Measurements from ENCODE around the gene SLC23A1.
"Not testable (repeated sequence)": the region's sequence is repeated elsewhere in the genome, so short reads cannot be mapped to it uniquely, and the experiment has no call there.

The SLC23A1 gene

GRCh38 chr5:139389701-139390638, 6.9 kb upstream of the SLC23A1 start, which contains the start of gene MZB1:
Gene MZB1 (minus strand): TSS chr5:139389913. CDS start chr5:139389856, 57 bp downstream.
- DNase-seq (ENCODE audit: low read depth), result no peak

DNA sequence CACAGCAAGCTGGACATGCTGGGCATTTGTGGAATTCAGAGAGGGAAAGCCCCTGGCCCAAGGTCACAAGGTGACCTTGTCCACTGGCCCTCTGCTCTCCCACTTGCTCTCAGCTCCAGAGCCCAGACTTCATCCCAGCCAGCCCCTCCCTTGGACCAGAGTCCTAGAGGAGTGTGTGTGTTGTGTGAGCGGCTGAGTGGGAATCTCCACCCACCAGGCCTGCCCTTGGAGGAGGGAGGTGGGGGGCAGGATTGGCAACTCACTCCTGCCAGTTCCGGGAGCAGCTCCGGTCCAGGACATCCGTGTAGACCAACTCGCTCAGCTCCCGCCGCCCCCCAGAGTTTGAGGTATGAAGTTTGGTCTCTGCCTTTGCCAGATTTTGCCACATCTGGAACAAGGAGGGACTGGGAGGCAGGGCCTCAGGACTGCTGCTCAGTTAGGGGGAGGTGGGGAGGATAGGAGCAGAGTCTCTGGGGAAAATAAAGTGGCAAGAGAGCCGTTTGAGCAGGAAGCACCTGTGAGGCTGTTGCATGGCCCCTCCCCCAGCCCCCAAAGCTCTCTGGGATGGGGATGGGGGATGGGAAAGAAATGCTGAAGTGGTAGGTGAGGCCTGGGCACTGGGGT, 5.2 kb upstream of the SLC23A1 start:
- DNase-seq (ENCODE audit: low read depth), result peak; percentile 59

GRCh38 chr5:139387611-139388197, 4.6 kb upstream of the SLC23A1 start:
- DNase-seq (ENCODE audit: low read depth), result no peak

- DNase-seq (ENCODE audit: low read depth), result not testable (repeated sequence)
Measured at GRCh38 chr5:139386956-139387355, 3.9 kb upstream of the SLC23A1 start.

DNA sequence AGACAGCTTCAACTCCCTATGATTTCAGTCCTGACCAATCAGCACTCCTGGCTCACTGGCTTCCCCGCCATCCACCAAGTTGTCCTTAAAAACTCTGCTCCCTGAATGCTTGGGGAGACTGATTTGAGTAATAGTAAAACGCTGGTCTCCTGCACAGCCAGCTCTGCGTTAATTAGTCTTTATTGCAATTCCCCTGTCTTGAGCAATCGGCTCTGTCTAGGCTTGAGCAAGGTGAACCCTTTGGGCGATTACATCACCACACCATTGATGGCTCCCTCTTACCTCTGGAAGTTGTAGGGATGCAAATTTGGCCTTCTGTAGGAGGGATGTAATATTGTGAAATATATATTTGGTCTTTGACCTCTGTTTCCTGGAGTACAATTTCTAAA, 2.9 kb upstream of the SLC23A1 start:
- DNase-seq (ENCODE audit: low read depth), result no peak

GRCh38 chr5:139385061-139386049, 2.3 kb upstream of the SLC23A1 start:
- peak; percentile 34 for DNase-seq (ENCODE audit: low read depth)

DNA sequence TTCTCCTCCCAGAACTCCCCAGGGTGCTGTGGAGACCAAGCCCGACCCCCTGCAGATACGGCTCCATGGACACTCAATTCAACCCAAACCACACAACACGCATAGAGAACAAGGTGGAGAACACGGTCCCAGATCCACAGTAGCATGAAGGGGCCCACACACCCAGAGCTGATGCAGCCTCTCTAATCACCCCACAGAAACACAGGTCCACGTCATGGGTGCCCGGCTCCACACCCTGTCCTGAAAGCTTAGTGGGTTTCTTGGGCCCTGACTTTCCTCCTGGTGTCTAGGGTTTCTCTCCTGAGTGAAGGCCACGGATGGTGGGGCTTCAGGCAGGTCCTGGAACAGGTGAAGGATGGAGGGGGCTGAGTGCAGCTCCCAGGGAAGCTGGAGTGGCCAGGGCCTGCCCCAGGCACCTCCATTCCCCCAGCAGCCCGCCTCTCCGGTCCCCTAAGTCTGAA, 1.5 kb upstream of the SLC23A1 start:
- DNase-seq (ENCODE audit: low read depth), result no peak

GRCh38 chr5:139383993-139384590, 995 bp upstream of the SLC23A1 start:
- no peak for DNase-seq (ENCODE audit: low read depth)

DNA sequence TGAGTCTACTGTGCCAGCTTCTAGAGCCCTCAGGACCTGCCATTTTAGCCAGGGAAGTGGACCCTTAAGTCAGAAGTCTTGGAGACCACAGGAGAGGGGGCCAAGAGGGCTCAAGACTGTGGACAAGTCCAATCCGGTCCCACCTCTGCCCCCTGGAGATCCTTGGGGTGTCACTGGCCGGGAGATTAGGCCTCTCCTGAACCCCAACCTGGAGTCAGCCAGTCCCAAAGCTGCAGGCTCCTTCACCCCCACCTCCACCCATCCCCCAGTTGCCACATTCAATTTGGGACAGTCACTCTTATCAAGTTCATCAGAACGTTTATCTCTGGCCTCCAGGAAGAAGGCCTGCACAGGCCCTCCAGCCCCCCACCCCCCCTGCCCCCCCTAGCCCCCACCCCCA, 290 bp downstream of the SLC23A1 start:
- DNase-seq (ENCODE audit: low read depth), result no peak

GRCh38 chr5:139381837-139382761, 998 bp downstream of the SLC23A1 start:
- DNase-seq (ENCODE audit: low read depth), result no peak

GRCh38 chr5:139379626-139380449, 3.3 kb downstream of the SLC23A1 start:
- DNase-seq (ENCODE audit: low read depth), result no peak

DNA sequence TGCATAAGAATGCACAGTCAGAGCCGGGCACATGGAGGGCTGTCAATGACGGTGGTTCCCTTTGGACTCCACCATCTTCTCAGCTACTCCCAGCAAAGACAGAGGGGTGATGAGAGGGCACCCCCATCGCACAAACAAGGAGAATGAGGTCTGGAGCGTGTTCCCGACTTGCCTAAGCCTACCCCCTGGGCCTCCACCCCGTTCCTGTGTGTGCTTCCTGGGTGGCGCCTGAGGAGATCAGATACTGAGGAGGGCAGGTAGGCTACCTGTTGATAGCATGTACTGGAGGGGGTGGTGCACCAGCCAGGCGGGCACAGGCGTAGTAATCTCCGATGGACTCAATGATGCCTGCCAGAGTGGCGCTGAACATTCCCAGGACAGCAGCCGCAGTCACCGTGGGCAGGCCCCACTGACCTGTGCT, 4.1 kb downstream of the SLC23A1 start:
- DNase-seq (ENCODE audit: low read depth), result no peak

GRCh38 chr5:139378101-139378825, 4.8 kb downstream of the SLC23A1 start:
- no peak for DNase-seq (ENCODE audit: low read depth)

GRCh38 chr5:139377226-139377625, 5.9 kb downstream of the SLC23A1 start:
- no peak for DNase-seq (ENCODE audit: low read depth)

DNA sequence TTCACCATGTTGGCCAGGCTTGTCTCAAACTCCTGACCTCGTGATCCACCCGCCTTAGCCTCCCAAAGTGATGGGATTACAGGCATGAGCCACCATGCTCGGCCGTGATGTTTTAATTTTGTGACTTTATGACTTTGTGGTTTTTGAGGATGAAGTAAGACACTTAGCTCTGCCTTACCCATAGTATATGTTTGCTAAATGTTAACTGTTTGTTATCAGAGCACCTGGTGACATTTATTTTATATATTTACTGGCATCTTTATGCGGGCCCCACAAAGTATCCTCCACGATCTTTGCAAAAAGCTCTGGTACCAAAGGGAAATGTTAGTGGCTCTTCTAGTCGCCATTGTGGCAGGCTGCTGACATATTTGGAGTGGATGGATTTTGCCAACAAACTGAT, 6.7 kb downstream of the SLC23A1 start:
- no peak for DNase-seq (ENCODE audit: low read depth)

DNA sequence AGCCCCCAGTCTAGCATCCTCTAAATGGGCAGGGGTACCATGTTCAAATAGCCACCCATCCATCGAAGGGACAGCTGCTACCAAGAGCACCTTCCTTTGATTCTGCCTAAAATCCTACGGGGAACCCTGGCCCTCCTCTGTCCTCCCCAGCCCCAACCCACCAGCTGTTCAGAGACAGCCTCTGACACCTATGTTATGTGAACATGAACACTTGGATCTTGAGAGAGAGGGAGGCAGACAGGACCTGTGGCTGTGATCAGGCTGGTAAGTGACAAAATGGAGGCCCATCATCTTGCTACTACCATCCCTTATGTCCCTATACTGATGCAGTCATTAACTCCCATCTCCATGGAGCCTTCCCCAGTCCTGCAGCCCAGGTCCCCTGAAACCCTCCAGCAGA, 8.2 kb downstream of the SLC23A1 start:
- DNase-seq (ENCODE audit: low read depth), result no peak

DNA sequence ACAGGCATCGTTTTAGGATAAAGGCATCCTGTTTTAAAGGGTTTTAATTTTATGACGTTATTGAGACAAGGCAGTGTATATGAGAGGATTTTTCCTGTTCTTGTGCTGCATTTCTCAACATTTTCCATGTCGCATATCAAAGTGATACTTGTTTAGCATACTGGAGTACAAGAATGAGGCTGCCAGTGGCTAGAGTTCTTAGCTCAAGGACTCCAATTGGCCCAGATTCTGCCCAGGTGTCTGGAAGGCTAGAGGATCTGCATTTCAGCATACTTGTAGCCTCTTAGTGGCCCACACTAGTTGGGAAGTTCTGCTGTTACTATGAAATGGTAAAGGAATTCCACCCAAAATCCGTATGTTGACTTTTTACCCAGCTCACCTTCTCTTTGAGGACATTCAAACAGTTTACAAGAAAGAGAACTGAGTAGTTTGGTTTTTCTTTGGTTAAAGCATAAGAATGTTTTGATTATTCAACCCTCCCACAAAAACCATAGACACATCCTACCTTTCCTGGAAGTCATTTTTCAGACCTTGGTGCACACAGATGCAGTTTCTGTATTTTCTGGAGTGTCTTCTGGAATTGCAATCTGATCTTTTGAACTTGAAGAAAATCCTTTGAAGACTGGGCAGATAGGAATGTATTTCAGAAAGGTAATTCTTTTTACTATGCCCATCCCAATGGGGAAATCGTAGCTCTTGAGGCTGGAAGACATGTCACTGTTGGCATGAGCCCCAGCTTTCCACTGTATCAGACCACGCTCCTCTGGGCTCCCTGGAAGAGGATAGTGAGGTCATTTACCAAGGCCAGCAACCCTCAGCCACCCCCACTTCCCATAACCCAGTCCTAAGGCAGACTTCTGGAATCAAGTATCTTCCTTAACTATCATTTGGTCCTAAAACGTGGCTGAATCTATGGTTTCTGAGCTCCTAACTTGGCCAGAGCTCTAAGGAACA, 11.3 kb downstream of the SLC23A1 start:
- no peak for DNase-seq (ENCODE audit: low read depth)

All from EH (cell line).